Stimulated activated CD4-positive, alpha-beta T cell treated with anti-CD3 and anti-CD28 coated beads, TNF-alpha, amount 100 ng/mL, for 4 hours (primary cell): ENCODE data around the gene PTPRN2.

ENCODE experiments used
- DNase-seq, 3 experiments: peaks; one replicate each; pipeline ENCODE4 v3.0.0-alpha.2; 2020; ENCODE audit warnings: low read depth in 3 of 3

Gene PTPRN2

DNA sequence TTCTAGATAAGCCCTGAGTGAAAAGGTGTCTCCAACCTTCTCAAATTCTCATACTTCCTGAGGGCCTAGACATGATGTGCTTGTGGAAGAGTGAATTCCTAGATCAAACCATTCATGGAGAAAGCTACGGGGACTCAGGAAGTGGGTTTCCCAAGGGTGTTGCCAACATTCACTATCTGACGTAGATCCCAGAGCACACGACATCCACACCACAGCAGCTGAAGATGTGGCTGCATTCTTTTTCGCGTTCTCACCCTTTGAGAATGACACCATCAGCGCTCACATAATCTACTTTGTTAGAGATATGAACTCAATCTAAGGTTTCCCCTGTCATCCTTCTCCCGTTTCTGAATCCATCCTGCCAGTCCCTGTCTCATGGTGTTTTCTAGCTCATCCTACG, 960.0 kb downstream of the PTPRN2 start:
- no peak for DNase-seq

DNA sequence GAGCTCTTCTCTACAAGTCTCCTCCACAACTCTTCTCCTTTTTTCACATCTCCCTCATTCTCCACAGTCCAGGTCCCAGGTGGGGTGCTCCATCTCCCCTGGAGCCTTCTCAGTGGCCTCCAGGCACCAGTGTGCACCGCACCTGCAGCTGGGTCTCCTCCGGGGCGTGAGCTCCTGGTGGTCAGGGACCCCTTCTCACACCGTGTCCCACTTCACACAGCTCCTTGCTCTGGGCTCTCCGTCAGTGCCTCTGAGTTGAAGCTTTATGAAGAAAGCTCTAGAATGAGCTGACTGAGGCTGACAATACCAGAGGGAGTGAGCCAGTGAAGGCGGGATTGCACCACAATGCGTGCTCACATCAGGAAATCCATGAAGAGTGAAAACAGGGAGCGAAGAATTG, 960.6 kb downstream of the PTPRN2 start:
- no peak for DNase-seq

DNA sequence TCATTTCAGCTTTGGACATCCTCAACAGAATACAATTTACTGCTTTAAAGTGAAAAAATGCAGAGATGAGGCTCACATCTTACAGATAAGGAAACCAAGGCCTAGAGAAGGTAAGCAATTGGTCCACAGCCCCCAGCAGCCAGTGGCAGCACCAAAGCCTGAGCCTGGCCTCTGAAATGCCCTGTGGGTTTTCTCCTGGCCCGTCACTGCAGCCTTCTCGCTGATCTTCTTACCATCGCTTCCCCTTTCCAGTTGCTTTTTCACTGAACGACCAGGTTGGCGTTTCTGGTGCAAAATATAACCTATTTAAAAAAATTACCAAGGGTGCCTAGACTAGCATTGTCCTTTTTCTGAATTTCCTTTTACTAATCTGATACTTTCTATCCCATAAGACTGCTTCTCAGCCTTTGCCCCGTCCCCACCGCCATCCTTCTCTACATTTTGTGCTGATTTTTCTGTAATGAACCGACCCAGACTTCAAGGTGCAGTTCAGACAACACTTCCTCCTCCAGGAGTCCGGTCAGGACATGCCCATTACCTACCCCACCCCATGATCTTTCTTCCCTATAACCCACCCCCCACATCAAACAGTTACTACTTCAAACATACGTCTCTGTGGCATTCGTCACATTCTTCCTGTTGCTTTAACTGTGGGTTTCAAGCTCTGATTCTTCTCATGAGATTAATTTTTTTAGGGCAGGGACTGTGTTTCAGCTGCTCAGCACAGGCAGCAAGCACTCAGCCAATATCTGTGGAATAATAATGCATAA, 961.5 kb downstream of the PTPRN2 start:
- DNase-seq, result no peak

DNA sequence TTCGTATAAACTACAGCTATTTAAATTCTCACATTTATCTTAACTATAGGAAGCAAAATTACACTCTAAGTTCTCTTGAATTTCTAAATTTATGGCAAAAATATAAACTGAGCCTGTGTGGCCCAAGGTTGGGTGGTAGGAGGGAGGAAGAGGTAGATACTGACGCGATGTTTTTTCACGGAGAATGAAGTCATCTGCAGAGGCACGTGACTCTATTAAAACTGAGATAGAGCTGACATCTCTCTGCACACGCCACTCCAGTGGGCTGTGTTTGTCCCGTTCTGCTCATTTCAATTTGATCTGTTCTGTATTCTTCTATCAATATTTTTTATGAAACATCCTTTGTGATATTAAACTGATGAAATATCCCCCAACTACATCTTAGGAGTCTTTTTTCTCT, 964.1 kb downstream of the PTPRN2 start:
- DNase-seq, result no peak

DNA sequence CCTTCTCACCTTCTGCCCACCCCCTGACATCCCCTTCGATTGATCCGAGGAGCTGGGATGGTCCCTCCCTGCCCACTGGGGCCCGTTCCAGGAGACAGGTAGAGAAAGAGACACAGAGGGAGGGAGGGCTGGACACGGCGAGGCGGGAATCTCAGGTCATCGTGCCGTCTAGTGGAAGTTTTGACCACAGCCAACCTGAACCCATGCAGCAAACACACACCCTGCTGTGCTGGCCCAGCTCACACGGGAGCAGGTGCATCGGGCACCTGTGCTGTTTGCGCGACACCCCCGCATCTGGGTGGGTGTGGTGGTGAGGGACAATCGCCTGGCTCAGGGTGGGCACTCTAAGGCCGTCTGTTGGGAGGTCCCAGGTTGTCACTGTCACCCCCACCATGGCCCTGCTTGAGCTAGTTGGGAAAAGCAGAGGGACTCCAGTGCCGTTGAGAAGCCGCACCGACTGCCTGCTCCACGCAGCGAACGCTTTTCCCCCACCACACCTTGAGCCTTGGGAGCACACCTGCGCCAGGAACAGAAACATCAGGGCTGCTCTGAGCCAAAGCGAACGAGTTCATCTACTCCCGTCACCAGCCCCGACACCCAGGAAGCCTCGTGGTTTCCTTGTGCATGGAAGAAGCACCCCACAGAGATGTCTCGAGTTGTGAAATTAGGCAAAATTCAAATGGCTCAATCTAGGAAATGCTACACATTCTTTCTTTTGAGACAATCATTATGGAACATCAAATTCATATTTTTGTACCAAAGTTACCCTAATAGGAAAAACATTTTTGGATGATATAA, 965.0 kb downstream of the PTPRN2 start:
- DNase-seq, result no peak

DNA sequence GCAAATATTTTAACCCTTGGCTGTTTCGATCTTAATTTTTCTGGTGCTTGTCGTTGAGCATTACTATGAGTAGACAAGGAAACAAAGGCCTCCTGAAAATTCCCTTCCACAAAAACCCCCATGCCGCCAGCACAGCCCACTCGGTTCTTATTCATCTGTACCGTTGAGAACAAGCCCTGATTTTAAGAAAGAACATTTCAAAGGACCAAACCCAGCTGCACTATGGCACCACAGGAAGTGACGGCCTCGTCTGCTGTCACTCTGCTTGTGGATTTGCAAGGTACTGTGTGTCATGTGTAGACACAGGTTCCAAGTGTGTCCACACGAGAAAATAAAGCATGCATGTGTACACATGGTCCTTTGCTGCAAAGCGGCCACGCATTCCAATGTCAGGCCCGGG, 965.6 kb downstream of the PTPRN2 start:
- no peak for DNase-seq

DNA sequence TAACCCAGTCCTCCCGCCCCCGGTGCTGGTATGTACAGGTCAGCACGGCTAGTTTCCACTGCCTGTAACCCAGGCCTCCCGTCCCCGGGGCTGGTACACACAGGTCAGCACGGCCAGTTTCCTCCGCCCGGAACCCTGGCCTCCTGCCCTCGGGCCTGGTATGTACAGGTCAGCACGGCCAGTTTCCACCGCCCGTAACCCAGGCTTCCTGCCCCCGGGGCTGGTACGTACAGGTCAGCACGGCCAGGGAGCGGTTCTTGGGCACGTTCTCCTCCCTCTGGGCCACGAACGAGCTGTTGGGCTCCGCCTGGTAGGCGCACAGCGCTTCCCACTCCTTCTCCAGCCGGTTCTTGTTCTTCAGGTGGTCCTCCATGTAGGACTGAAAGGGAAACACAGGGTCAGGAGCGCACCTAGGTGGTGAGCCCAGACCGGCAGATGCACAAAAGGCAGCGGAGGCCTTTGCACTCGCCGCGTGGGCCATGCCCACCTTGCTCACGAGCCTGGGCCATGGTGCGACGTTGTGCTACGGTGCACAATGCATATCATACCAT, 966.4 kb downstream of the PTPRN2 start:
- no peak for DNase-seq

DNA sequence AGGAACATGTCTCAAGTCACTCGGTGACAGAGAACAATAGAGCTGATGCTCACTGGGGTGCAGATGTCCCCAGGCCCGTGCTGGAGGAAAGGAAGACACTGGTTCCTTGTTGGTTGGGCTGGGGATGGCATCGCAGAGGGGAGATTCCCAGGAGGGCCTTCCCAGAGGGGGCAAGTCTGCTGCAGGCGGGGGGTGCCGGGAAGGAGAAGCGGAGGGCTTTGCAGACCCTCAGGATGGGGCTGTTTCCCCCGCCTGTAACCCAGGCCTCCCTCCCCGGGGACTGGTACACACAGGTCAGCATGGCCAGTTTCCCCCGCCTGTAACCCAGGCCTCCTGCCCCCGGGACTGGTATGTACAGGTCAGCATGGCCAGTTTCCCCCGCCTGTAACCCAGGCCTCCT, 967.0 kb downstream of the PTPRN2 start:
- no peak for DNase-seq

DNA sequence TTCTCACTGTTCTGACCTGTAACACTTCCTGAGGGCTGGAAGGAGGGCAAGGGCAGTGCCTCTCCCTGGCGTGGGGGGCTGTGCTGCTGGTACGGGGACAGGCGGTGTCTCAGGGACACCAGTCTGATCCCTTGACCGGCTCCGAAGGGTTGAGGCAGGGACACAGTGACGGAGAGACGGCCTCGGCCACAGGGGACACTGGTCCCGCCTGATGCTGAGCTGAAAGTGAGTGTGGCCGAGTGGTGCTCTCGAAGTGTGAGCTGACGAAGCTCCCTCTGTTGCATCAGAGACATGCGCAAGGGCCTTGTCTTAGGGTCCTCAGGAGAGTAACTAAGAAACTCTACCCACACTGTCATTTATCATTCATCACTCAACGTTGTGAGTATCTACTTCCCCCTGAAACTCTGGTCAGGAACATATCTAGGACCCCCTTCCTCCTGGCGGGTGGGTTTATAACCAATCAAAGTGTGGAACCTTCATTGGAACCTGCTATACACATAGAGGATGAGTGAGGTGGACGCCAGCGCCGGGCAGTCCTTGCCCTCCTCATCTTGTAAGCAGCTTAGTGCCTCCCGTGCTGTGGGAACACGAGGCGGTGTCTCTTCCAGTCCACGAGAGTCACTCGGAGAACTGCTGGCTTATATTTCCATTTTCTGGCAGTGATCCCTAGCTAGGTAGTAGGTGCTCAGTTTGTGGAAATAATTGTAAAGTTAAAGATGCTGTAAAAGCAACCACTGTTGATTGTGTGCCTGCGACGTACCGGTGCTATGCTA, 967.7 kb downstream of the PTPRN2 start:
- DNase-seq, result no peak

DNA sequence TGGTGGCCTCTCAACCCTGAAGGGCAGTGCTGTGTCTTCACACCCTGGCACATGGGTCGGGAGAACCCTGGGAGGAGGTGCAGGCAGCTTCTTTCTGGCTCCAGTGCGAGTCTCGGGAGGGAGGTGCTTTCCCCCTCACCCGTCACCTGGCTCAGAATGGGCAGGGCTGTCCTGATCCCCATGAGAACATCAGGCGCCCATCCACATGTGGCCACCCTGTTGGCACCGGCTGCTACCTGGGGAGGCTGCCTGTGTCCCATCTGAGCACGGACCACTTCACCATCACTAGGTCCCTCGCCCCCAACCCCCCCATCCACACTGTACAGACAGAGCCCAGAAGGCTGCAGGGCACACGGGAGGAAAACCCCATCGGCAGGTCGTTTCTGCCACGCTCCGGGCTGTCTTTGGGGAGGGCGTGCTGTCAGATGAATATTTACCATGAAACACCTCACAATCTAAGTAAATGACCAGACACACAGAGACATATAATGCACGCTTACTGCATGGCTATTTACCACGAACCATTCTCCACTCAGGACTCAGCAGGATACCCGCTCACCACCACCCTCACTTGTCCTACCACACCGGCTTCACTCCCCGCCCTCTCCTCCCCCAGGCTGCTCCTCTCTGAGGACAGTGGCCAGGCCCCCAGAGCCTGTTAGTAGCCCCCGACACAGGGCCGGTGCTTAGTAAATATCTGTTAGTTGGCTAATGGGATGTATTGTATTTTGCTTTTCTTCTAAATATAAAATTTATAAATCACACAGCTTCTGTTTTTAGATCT, 968.6 kb downstream of the PTPRN2 start:
- no peak for DNase-seq

DNA sequence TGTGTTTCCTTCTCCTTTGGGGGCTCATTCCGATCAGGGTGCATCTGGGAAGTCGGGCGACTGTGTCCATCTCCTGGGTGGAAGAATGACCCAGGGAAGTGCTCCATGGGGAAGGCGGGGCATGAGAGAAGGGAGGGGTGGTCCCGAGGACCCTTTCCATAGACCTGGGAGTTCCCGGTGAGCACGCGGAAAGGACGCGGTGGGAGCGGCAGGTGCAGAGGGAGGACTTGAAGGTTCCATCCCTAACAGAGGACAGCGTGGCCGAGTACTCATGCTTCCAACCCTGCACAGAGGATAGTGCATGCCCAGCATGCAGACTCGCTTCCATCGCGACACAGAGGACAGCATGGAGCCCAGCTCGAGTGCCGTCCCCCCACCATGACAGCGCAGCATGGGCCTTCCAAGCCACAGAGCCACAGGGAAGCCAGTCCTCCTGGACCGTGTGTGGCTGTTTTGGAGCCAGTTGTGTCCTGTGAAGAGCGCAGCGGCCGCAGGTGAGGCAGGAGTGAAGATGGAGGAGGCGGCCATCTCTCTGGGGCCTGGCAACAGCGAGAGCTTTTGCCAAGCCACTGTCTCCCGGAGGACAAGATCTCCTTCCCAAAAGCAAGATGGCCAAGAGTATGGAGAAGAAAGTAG, 969.4 kb downstream of the PTPRN2 start:
- no peak for DNase-seq

DNA sequence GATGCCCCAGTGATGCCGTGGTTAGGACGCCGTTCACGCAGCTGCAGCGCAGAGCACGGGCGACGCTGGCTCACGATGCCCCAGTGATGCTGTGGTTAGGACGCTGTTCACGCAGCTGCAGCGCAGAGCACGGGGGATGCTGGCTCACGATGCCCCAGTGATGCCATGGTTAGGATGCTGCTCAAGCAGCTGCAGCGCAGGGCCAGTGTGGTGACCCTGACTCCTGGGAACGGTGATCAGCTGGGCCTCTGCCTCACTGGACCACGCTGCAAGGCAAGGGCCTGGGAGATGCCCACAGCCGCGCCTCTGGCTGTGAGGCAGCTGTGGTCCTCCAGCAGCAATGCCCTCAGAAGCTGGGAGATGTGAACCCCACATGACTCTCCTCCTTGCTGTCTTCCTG, 970.2 kb downstream of the PTPRN2 start:
- DNase-seq, result no peak

DNA sequence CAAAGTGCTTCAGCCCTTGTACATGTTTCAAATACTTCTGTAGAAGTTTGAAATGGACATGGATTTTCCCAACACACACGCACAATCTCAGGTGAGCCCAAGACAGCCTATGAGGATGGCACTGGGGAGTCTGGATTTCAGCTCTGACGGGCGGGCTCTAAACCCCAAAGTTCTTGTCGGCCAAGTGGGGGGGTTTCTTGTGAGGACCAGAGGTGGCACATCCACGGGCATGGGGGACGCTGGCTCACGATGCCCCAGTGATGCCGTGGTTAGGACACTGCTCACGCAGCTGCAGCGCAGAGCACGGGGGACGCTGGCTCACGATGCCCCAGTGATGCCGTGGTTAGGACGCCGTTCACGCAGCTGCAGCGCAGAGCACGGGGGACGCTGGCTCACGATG, 970.7 kb downstream of the PTPRN2 start:
- DNase-seq, result no peak

DNA sequence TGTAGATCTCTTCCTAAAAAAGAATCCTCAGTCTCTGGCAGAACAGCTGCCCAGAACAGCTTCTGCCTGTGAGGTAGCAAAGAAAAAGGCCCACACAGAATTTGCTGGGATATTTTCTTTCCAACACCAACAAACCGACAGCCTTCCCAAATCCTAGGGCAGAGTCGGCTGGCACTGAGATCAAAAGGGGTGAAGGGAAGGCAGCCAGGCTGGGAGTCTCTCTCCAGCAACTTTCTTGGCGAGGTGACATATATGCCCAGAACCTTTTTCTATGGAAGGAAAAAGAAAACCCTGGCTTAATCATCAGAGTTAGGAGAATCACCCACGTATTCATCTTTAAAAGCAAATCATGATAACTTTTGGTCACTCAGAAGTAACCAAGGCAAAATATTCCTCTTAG, 971.2 kb downstream of the PTPRN2 start:
- DNase-seq, result no peak

DNA sequence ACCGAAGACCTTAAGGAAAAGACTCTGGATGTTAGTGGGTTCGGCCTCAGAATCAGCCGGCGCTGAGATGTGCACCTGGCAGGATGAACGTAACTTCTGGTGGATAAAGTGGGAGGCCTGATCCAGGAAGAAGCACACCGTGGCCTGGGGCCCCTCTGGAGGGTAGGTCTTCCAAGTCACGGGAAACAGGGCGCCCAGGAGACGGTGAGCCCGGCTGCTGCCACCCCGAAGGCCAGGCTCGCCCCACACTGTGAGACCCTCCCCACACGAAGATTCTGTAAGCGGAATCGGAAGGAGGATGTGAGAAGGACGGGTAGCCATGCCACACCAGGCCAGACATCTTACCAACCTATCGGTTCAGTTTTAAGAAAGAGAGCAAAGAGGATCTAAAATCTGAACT, 971.8 kb downstream of the PTPRN2 start:
- no peak for DNase-seq

DNA sequence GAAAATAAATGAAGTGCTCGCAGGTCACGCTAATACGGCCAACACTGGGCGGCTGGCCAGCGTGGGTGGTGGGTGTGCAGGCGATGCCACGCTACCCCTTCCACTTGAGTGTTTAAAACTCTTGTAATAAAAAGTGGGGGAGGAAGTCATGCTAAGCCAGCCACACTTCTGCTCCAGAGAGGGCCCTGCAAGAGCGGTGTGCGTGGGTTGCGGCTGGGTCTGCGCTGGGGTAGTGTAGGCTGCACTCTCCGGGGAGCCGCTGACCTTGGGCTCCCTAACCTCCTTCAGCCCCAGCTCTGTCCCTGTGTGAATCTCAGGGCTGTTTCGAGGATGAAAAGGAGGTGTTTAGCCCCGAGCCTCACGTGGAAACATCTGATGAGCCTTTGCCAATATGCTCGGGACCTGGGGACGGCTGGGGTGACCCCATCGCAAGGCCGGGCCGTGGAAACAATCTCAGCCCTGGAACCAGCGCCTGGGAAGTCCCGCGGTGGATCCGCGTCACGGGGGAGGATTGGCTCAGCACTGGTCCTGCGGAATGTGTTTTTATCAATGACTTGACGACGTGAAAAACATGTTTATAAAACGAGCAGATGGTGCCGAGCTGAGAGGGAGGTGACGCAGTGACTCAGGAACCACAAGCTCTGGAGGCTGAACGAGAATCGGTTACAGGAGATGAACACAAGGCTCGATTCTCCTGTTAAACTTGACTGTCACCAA, 972.4 kb downstream of the PTPRN2 start:
- no peak for DNase-seq

DNA sequence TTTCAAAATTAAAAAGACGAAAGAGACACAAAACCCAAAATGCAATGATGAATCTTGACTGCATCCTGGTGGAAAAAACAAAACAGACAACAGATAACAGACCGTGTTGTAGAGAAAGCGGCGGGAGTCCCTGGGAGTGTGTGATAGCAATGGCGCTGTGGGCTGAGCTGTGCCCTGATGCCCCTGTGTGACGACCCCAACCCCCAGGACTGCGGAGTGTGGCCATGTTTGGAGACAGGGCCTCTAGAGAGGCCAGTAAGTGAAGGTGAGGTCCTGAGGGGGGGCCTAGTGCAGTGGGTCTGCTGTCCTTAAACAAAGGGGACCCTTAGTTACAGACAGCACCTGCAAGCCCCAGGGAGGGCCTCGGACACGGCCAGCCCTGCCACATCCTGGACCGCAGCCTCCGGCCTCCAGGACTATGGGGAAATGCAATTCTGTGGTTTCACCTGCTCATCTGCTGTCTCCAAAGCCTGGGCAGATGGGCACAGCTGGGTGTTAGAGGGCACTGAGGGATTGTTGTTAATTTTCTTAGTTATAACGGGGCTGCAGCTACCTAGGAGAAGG, 973.1 kb downstream of the PTPRN2 start:
- no peak for DNase-seq

DNA sequence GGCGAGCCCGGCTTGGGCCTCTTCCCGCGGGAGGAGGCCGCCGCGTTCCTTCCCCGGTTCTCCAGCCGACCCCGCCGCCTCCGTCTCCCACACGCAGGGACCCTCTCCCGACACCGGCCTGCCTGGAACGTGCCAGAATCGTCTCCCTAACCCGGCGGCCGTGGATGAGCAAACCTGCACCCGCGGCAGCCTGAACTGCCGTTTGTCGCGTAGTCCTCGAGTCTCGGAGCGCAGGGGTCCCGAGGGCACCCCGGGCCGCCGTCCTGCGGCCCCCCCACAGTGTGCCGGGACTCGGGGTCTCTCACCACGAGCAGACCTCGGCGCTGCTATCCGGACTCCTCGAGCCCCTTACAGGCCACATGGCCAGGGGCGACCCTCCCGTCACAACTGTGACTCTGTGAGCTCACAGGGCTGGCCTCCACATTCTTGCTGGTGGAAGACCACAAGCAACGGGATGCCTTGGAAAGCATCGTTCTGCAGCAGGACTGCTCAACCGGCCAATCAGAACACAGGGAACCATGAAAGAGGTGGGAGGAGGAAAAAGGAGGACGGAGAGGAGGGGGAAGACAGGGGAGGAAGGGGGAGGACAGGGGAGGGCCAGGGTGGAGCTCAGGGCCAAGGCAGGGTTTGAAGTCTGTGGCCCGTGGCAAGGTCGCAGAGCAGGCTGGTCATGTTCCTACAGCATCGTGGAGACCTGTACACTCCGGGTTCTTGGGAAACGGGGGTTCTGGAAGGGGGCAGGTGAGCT, 973.9 kb downstream of the PTPRN2 start:
- no peak for DNase-seq
